ENCODE results near the gene THBS2.
"Not testable (repeated sequence)": the region's sequence is repeated elsewhere in the genome, so short reads cannot be mapped to it uniquely, and the experiment has no call there.

THBS2 gene

GRCh38 chr6:169184419-169184818, 69.2 kb downstream of the THBS2 start:
- DNase-seq (ENCODE audit: low spot score): no peak

GRCh38 chr6:169183233-169183632, 70.4 kb downstream of the THBS2 start:
- DNase-seq (ENCODE audit: low spot score): no peak

DNA sequence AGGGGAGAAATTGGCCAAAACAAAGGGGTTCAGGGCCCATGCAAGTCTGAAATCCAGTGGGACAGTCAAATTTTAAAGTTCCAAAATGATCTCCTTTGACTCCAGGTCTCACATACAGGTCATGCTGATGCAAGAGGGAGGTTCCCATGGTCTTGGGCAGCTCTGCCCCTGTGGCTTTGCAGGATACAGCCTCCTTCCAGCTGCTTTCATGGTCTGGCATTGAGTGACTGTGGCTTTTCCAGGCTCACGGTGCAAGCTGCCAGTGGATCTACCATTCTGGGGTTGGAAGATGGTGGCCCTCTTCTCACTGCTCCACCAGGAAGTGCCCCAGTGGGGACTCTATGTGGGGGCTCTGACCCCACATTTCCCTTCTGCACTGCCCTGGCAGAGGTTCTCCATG, 73.8 kb downstream of the THBS2 start:
- DNase-seq (ENCODE audit: low spot score): not testable (repeated sequence)

DNA sequence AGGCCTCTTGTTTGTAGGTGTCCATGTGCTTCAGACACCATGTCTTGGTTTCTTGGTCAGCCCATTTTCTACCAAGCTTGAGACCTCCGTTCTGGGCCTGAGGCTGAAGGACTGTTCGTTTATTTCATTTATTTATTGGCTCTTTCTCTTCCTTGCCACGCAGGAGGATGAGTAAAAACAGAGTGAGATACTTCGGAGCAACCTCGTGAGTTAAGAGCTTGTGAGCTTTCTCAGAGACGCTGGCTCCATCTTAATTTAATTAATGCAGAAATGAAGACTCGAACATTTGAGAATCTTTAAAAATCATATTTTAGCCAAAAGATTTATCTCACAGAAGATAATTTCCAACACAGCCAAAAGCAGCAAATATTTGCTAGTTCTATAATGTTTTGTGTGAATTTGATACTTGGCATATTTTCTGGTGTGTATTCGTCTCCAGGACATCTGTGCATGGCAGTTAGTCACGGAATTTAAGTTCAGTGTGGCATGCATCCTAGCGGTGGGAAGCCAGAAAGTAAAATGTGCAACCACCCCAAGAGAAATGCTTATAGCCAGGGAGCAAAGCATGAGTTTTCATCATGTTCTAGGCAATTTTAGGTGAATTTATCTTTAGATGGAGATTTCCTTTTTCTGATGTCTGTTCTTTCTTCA, 76.0 kb downstream of the THBS2 start:
- DNase-seq (ENCODE audit: low spot score): no peak

GRCh38 chr6:169176361-169176991, 77.2 kb downstream of the THBS2 start:
- no peak for DNase-seq (ENCODE audit: low spot score)

- DNase-seq (ENCODE audit: low spot score): no peak
Measured at GRCh38 chr6:169175360-169175887, 78.2 kb downstream of the THBS2 start.

GRCh38 chr6:169174516-169175359, 78.9 kb downstream of the THBS2 start:
- DNase-seq (ENCODE audit: low spot score): no peak

- no peak for DNase-seq (ENCODE audit: low spot score)
Measured at GRCh38 chr6:169173532-169174268, 79.9 kb downstream of the THBS2 start.

- DNase-seq (ENCODE audit: low spot score): no peak
Measured at GRCh38 chr6:169172946-169173345, 80.7 kb downstream of the THBS2 start.

DNA sequence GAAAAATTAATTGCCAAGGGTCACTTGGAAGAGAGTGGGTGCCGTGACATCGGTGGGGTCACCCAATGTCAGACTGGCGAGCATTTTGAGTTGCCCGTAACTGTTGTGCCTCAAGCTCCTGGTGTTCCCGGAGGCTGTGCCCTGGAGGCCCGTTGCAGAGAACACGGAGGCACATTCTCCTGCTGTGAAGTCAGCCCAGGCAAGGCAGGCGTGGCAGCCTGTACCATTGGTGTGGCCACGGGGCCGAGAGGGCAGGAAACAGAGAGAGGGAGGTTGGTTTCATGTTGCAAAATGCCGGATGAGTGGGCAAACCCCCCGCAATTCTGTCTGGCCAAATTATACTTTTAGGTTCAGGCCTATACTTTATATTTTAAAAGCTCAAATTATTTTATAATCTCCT, 81.2 kb downstream of the THBS2 start:
- DNase-seq (ENCODE audit: low spot score): no peak

DNA sequence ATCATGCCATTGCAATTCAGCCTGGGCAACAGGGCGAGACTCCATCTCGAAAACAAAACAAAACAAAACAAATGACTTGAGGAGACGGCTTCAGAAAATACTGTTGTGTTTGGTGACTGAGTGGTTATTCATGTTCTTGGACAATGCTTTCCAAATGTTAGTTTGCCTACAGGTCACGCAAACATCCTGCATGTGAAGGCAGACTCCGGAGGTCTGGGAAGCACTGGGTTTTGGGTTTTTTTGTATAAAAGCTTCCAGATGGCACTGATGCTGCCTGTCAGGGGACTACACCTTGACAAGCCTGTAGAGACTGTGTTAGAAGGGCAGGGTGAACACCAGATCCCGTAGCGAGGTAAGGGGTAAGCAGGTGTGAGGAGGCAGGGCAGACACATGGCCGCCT, 81.7 kb downstream of the THBS2 start:
- no peak for DNase-seq (ENCODE audit: low spot score)

GRCh38 chr6:169171016-169171415, 82.6 kb downstream of the THBS2 start:
- no peak for DNase-seq (ENCODE audit: low spot score)

GRCh38 chr6:169170583-169170955, 83.1 kb downstream of the THBS2 start:
- DNase-seq (ENCODE audit: low spot score): no peak

GRCh38 chr6:169169941-169170582, 83.6 kb downstream of the THBS2 start:
- DNase-seq (ENCODE audit: low spot score): no peak

- DNase-seq (ENCODE audit: low spot score): no peak
Measured at GRCh38 chr6:169169375-169169774, 84.3 kb downstream of the THBS2 start.

- DNase-seq (ENCODE audit: low spot score): no peak
Measured at GRCh38 chr6:169168706-169169105, 84.9 kb downstream of the THBS2 start.

GRCh38 chr6:169168302-169168630, 85.4 kb downstream of the THBS2 start:
- no peak for DNase-seq (ENCODE audit: low spot score)

DNA sequence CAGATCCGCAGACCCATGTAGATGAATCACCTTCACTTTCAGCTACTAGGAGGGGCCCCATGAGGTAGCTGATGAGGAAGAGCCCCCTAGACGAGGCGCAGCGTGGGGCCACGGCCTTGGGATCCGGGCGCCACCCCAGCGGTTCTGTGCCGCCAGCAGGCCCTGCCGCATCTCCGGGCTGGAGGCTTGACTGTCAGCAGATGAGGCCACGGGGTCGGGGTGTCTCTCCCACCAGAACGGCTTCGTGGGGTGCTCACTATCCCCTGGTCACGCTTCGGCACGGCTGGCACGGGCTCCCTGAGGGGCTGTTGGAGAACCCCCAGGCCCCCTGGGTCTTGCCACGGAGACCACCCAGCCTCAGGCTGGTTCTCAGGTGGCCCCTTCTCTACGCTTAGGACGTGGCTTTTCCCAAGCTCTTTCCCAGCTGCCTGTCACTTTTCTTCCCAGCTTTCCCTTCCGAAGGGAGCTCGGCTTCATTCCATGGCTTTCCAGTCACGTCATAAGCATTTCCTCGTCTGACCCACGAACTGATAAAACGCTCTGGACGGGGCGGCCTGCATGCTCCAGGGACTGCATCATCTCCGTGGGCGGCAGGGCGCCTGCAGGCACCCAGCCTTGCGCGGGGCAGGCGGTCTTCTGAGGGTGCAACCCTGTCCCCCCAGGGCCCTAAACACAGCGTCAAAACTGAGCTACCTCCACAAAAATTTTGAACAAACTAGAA, 85.9 kb downstream of the THBS2 start:
- DNase-seq (ENCODE audit: low spot score): no peak

- no peak for DNase-seq (ENCODE audit: low spot score)
Measured at GRCh38 chr6:169166896-169167580, 86.6 kb downstream of the THBS2 start.
